H9 (cell line): Measurements from ENCODE around the gene PRUNE1. TPM values are rescaled to one million over a fixed set of nuclear protein-coding genes. Genes with fewer than 3 reads are reported as not detected.

Experiments
- DNase-seq: peaks from one replicate; pipeline ENCODE4 v3.0.0-alpha.2; 2017
- H2AFZ ChIP-seq: one replicate; pipeline ENCODE4 v1.6.1; 2013; ENCODE audit warnings: mild to moderate bottlenecking, low read length, control low read depth, moderate library complexity
- H2AK5ac ChIP-seq: 2 replicates; pipeline ENCODE4 v1.6.1; 2013; ENCODE audit warnings: low read length, control low read depth, mixed read lengths; ENCODE audit not compliant: insufficient read length
- H2BK120ac ChIP-seq: one replicate; pipeline ENCODE4 v1.6.1; 2013; ENCODE audit warnings: low read depth, mild to moderate bottlenecking, low read length, control low read depth, inconsistent platforms; ENCODE audit not compliant: poor library complexity, severe bottlenecking
- H2BK12ac ChIP-seq: 2 replicates; pipeline ENCODE4 v1.6.1; 2013; ENCODE audit warnings: low read length, control low read depth, mixed read lengths, low read depth; ENCODE audit not compliant: insufficient read length
- H2BK15ac ChIP-seq: 2 replicates; pipeline ENCODE4 v1.6.1; 2013; ENCODE audit warnings: low read depth, low read length, control low read depth
- H2BK20ac ChIP-seq: one replicate; pipeline ENCODE4 v1.6.1; 2013; ENCODE audit warnings: low read depth, mild to moderate bottlenecking, low read length, control low read depth, inconsistent platforms; ENCODE audit not compliant: poor library complexity, severe bottlenecking
- H2BK5ac ChIP-seq: 2 replicates; pipeline ENCODE4 v1.6.1; 2013; ENCODE audit warnings: low read length, control low read depth, mixed read lengths; ENCODE audit not compliant: insufficient read length
- H3K14ac ChIP-seq: 2 replicates; pipeline ENCODE4 v1.6.1; 2013; ENCODE audit warnings: low read length, control low read depth; ENCODE audit not compliant: insufficient read depth
- H3K18ac ChIP-seq: 2 replicates; pipeline ENCODE4 v1.6.1; 2013; ENCODE audit warnings: low read depth, mild to moderate bottlenecking, mixed read lengths, low read length, control low read depth; ENCODE audit not compliant: insufficient read length
- H3K23ac ChIP-seq: 2 replicates; pipeline ENCODE4 v1.6.1; 2013; ENCODE audit warnings: low read length, control low read depth, mixed read lengths, low read depth; ENCODE audit not compliant: insufficient read length
- H3K23me2 ChIP-seq: 2 replicates; pipeline ENCODE4 v1.6.1; 2013; ENCODE audit warnings: low read depth, mild to moderate bottlenecking, mixed read lengths, low read length, control low read depth; ENCODE audit not compliant: insufficient read length, poor library complexity, severe bottlenecking
- H3K27ac ChIP-seq: 2 replicates; pipeline ENCODE4 v1.5.1; 2013; ENCODE audit warnings: low read length, control low read depth, mixed read lengths, low read depth; ENCODE audit not compliant: insufficient read length
- H3K27me3 ChIP-seq: 2 replicates; pipeline ENCODE4 v1.6.1; 2013; ENCODE audit warnings: low read length, control low read depth, inconsistent platforms; ENCODE audit not compliant: insufficient read depth
- H3K4ac ChIP-seq: 2 replicates; pipeline ENCODE4 v1.6.1; 2013; ENCODE audit warnings: low read depth, mild to moderate bottlenecking, control low read depth, inconsistent platforms, low read length, moderate library complexity
- H3K4me1 ChIP-seq: 2 replicates; pipeline ENCODE4 v1.6.1; 2013; ENCODE audit warnings: low read length, control low read depth, inconsistent platforms; ENCODE audit not compliant: insufficient read depth
- H3K4me2 ChIP-seq: 2 replicates; pipeline ENCODE4 v1.6.1; 2013; ENCODE audit warnings: low read length, control low read depth, mixed read lengths; ENCODE audit not compliant: insufficient read length, insufficient read depth
- H3K56ac ChIP-seq: 2 replicates; pipeline ENCODE4 v1.6.1; 2013; ENCODE audit warnings: low read depth, mild to moderate bottlenecking, mixed read lengths, low read length, control low read depth; ENCODE audit not compliant: insufficient read length
- H3K79me1 ChIP-seq: 2 replicates; pipeline ENCODE4 v1.6.1; 2013; ENCODE audit warnings: low read depth, mild to moderate bottlenecking, moderate library complexity, low read length, control low read depth, inconsistent platforms; ENCODE audit not compliant: insufficient read depth, poor library complexity, severe bottlenecking
- H3K79me2 ChIP-seq: 2 replicates; pipeline ENCODE4 v1.6.1; 2013; ENCODE audit warnings: low read length, control low read depth, inconsistent platforms; ENCODE audit not compliant: insufficient read depth
- H3K9ac ChIP-seq: 2 replicates; pipeline ENCODE4 v1.6.1; 2013; ENCODE audit warnings: low read length, control low read depth, mixed read lengths; ENCODE audit not compliant: insufficient read length; ENCODE audit errors: extremely low read depth
- H3K9me3 ChIP-seq: one replicate; pipeline ENCODE4 v1.6.1; 2013; ENCODE audit warnings: low read depth, low read length, inconsistent platforms; ENCODE audit not compliant: control insufficient read depth
- H3T11ph ChIP-seq: one replicate; pipeline ENCODE4 v1.6.1; 2013; ENCODE audit warnings: mild to moderate bottlenecking, low read length, control low read depth, inconsistent platforms
- H4K20me1 ChIP-seq: one replicate; pipeline ENCODE4 v1.6.1; 2013; ENCODE audit not compliant: control insufficient read depth, insufficient read length, insufficient read depth
- H4K5ac ChIP-seq: 2 replicates; pipeline ENCODE4 v1.6.1; 2013; ENCODE audit warnings: low read depth, mild to moderate bottlenecking, mixed read lengths, low read length, control low read depth; ENCODE audit not compliant: insufficient read length
- H4K8ac ChIP-seq: replicated peaks from 2 replicates; pipeline ENCODE4 v1.6.1; 2013; ENCODE audit warnings: low read length, control low read depth, mixed read lengths, low read depth; ENCODE audit not compliant: insufficient read length
- H4K91ac ChIP-seq: 2 replicates; pipeline ENCODE4 v1.6.1; 2013; ENCODE audit warnings: low read depth, mild to moderate bottlenecking, moderate library complexity, mixed read lengths, low read length, control low read depth; ENCODE audit not compliant: insufficient read length
- H3K27ac Mint-ChIP-seq, 3 experiments: 2 replicates in 2 of 3; 3 replicates in 1 of 3; pipeline ENCODE4 v1.8.0; 2020 to 2021; ENCODE audit warnings: mixed read lengths in 3 of 3, mild to moderate bottlenecking in 1 of 3, moderate library complexity in 1 of 3
- H3K27me3 Mint-ChIP-seq: 2 replicates; pipeline ENCODE4 v1.8.0; 2021; ENCODE audit warnings: low read depth, mild to moderate bottlenecking, moderate library complexity, mixed read lengths
- H3K36me3 Mint-ChIP-seq, 3 experiments: 2 replicates in 2 of 3; 3 replicates in 1 of 3; pipeline ENCODE4 v1.8.0; 2020 to 2021; ENCODE audit warnings: low read depth in 3 of 3, mixed read lengths in 3 of 3; ENCODE audit not compliant: insufficient read depth in 1 of 3
- H3K4me1 Mint-ChIP-seq, 2 experiments: 2 replicates each; pipeline ENCODE4 v1.8.0; 2020; ENCODE audit warnings: mixed read lengths in 2 of 2
- H3K4me3 Mint-ChIP-seq, 2 experiments: 2 replicates in 1 of 2; 3 replicates in 1 of 2; pipeline ENCODE4 v1.8.0; 2020 to 2021; ENCODE audit warnings: mild to moderate bottlenecking in 2 of 2, mixed read lengths in 2 of 2, moderate library complexity in 1 of 2
- H3K9me3 Mint-ChIP-seq, 2 experiments: 2 replicates in 1 of 2; 3 replicates in 1 of 2; pipeline ENCODE4 v1.8.0; 2020; ENCODE audit warnings: mild to moderate bottlenecking in 2 of 2, mixed read lengths in 2 of 2, moderate library complexity in 1 of 2
- CTCF ChIP-seq: fragments of 200-600 bp; sonication (generic); conservative IDR thresholded peaks from 3 replicates; pipeline ENCODE4 v1.8.0; 2021; ENCODE audit warnings: antibody characterized with exemption, mild to moderate bottlenecking
- WGBS: extraction: QIAGEN DNeasy Blood & Tissue Kit; methylation state at CpG from one replicate; pipeline ENCODE4 v1.1.7; 2013; ENCODE audit warnings: missing lambda C conversion rate, low lambda C conversion rate, mixed read lengths; ENCODE audit not compliant: insufficient read length; ENCODE audit errors: extremely low coverage; 5-methylcytosine and 5-hydroxymethylcytosine counted together
- total RNA-seq: library from RNA; stranded (reverse); gene quantifications from 2 replicates; pipeline ENCODE4 v1.2.1, GENCODE V29; 2021

PRUNE1 gene
- total RNA-seq, 1 experiment from 2014 or later = 22.3 TPM

- H4K5ac ChIP-seq = no peak overlapping the region
- H3K4me1 ChIP-seq = peaks cover 9% of the 10 kb centered on the region; the same call in 1 of the 2 replicates
- H3K4me2 ChIP-seq = no peak overlapping the region
- no peaks in the 10 kb centered on the region for H3K27me3 Mint-ChIP-seq
- TF ChIP-seq CTCF = no peak
- no peak overlapping the region for H2BK120ac ChIP-seq
- H4K91ac ChIP-seq = no peak overlapping the region
- H3K23ac ChIP-seq = no peak overlapping the region
- no peak overlapping the region for H2BK20ac ChIP-seq
- H3K9me3 Mint-ChIP-seq = no peaks in the 10 kb centered on the region
- H3K56ac ChIP-seq = no peak overlapping the region
- no peak overlapping the region for H2AK5ac ChIP-seq
- no peak overlapping the region for H2BK5ac ChIP-seq
- no peak overlapping the region for H3K9ac ChIP-seq
- H3T11ph ChIP-seq = no peak overlapping the region
- no CpG with 5 or more reads among the region's 2 CpGs for WGBS
- H3K79me2 ChIP-seq = no peaks in the 10 kb centered on the region
- H3K4me1 Mint-ChIP-seq = peaks cover 23 to 29% of the 10 kb centered on the region in 2 experiments
- no peaks in the 10 kb centered on the region for H3K36me3 Mint-ChIP-seq
- H3K14ac ChIP-seq = no peak overlapping the region
- H3K9me3 ChIP-seq = no peaks in the 10 kb centered on the region
- no peak overlapping the region for H3K4me3 Mint-ChIP-seq
- H3K23me2 ChIP-seq = no peaks in the 10 kb centered on the region
- H3K79me1 ChIP-seq = no peaks in the 10 kb centered on the region
- H3K27ac ChIP-seq = no peak overlapping the region
- no peak for DNase-seq
- H4K8ac ChIP-seq = no peak overlapping the region
- H3K4ac ChIP-seq = no peak overlapping the region
- no peaks in the 10 kb centered on the region for H4K20me1 ChIP-seq
- H2BK12ac ChIP-seq = no peak overlapping the region
- no peak overlapping the region for H2AFZ ChIP-seq
- H3K27me3 ChIP-seq = no peaks in the 10 kb centered on the region
- no peak overlapping the region for H2BK15ac ChIP-seq
- H3K27ac Mint-ChIP-seq = no peak overlapping the region; a peak in 1 of 7 replicates
- no peak overlapping the region for H3K18ac ChIP-seq
Observed at GRCh38 chr1:150985179-150985825, 22.9 kb upstream of the PRUNE1 start.
